ENCODE measurements around the gene MGAT4A.

The MGAT4A gene

DNA sequence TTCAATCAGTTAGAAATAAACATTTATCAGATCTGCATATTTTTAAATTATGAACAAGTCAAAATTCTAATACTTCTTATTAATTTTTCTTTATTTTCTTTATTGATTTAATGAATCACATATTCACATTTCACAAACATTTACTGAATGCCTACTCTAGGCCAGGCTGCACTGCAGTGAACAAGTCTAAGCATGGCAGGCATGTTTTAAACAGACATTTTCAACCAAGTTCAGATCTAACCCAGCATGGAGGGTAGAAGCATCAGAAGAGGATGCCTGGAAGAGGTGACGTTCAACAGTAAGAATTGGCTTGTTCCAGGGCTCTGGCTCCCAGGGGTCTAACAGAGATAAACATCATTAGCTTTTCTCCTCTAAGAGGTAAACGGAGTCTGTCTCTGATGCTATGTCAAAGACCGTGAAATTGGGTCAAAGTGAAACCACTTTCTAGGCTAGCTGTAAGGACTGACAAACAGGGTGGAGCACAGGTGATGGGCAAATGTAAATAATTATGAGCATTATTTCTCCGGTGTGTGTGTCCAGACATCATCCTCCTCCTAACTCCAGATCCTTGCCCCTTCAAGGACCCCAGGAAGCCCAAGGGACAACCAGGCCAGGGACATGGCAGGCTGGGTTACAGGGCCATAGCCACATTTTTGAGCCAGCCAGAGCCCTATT lies 72.0 kb downstream of the MGAT4A start:
- no peak for DNase-seq (ENCODE audit: low spot score)

DNA sequence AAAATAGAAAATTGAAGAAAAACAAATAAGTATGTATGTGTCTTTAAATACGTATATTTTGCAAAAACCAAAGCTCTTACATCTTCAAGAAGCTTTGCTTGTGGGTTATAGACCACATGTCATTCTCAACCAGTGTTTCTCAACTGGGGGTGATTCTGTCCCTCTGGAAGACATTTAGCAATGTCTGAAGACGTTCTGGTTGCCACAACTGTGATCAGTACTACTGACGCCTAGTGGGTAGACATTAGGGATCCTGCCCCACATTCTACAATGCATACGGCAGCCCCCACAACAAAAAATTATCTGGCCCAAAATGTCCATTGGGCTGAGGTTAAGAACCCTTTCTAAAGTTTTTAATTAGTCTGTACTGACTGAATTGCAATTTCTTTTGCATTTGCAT lies 74.1 kb downstream of the MGAT4A start:
- DNase-seq (ENCODE audit: low spot score): no peak

DNA sequence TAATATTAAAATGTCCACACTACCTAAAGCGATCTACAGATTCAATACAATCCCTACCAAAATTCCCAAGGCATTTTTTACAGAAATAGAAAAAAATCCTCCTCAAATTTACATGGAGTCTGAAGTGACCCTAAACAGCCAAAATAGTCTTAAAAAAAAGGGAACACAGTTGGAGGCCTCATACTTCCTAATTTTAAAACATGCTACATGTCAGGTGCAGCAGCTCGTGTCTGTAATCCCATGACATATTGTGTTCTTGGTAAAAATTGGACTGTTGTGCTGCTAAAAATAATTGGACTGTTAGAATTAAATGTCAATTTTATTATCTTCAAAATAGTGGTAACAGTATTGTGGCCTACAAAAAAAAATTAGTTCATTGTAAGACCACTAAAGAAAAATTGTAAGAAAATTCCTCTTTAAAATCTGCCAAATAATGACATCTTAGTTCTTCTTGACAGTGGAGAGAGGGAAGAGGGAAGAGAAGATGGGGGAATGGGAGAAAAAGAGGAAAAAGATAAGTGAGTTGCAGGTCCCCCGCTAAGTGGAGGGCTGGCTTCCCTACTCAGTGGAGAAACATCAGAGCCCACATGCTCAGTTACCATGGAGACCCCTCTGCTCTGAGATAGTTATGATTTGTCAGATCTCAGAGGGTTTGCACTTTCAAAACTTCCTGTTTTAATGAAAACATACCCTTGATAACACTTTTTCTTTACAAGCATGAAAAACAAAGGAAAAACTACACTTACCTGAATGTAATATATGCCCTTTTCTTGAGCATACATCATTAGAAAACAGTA lies 76.0 kb downstream of the MGAT4A start:
- no peak for DNase-seq (ENCODE audit: low spot score)

DNA sequence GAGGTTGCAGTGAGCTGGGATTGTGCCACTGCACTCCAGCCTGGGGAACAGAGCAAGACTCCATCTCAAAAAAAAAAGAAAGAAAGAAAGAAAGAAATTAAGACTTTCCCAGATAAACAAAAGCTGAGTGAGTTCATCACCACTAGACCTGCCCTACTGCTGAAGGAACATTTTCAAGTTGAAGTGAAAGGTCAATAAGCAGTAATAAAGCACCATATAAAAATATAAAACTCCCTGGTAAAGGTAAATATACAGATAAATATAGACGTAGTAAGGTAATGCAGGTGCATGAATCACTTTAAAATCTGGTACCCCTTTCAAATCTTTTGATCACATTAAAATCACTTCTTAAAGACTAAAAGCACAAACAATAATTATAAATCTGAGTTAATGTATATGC lies 79.9 kb downstream of the MGAT4A start:
- no peak for DNase-seq (ENCODE audit: low spot score)

DNA sequence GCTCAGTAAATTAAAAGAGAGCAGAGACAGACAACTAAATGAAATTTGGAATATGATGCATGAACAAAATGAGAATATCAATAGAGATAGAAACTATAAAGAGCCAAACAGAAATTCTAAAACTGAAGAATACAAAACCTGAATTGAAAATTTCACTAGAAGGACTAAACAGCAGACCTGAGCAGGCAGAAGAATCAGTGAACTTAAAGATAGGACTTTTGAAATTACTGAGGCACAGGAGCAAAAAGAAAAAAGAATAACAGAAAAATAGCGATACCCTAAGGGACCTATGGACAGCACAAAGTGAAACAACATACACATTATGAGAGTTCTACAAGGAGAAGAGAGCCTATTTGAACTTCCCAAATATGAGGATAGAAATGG lies 80.9 kb downstream of the MGAT4A start:
- DNase-seq (ENCODE audit: low spot score): no peak

DNA sequence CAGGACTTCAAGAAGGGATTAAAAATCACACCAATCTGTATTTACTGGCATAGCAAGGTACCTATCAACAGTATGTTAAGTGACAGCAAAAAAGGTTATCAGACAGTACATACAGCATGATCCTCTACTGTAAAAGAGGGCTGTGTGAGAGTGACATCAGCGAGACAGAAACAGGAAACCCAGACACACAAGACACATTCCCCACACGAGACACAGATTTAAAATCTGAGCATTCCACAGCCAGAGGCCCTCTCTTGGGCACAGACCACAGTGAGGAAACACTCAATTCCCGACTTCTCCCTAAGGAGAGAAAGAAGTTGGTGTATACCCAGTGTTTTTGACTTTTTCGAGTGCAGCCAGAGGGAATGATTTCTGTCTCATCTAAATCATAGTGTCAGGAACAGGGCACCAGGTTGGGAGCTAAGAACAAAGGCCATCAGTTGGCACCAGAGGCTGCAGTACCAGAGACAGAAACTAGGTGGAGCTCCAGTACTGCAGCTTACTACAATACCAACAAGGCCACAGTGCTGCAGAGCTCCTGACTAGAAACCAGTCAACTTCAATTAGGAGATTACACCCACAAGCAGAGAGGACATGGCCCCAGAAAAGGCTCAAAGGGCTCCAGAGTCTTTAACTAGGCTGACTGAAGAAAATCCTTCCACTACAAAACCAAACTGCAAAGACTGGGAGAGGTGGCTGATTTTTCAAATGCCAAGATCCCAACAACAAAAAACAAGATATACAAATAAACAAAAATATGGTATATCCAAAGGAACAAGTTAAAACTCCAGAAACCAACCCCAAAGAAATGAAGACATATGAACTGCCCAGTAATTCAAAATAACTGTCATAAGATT lies 81.6 kb downstream of the MGAT4A start:
- peak; percentile 74 for DNase-seq (ENCODE audit: low spot score)

DNA sequence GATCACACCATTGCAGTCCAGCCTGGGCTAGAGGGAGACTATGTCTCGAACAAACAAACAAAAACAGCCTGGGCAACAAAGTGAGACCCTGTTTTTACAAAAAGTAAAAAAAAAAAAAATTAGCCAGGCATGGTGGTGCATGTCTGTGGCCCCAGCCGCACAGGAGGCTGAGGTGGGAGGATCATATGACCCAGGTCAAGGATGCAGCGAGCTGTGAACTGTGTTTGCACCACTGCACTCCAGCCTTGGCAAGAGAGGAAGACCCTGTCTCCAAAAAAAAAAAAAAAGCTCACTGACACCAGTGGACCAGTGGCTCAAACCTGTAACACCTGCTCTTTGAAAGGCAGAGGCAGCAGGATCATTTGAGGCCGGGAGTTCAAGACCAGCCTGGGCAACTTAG lies 82.5 kb downstream of the MGAT4A start:
- DNase-seq (ENCODE audit: low spot score): no peak

DNA sequence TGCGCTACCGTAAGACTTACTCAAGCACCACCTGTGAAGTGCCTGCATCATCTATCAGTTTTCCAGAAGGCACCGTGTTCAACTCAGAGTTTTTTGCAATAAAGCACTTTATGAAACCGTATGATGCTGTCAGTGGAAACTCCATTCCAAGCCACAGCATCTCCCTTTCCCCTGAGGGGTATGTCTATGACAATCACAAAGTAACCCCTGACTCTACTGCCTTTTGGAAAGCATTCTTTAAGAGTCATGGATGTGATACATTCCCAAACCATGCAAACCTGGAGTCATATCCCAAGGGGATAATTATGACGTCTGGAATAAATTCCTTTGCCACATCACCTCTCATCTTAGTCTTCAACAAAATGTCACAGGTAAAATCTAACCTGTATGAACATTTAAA lies 83.3 kb downstream of the MGAT4A start:
- DNase-seq (ENCODE audit: low spot score): no peak

DNA sequence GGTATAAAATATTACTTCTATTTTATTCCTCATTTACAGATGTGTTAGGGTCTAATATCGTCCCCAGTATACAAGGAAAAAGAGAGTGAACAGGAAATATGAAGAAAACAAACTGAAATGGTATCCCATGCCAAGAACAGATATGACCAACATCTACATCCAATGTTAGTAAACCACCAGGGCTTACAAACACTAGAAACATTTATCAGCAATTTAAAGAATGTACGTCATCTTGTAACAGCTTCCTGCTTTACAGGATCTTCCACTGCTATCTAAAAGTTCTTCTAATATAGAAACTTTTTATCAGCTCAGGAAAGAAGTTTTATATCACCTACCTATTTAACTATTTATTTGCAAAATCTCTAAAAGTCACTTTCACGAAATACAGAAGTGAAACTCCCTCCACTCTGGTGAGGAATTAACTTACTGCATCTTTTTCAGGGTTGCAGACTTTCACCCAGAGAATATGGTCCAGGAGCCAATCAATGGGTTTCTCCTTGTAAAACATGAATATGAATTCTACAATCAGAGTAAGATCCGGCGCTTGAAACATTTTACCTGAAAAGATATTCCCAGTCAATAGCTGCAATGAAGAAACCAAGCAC lies 87.3 kb downstream of the MGAT4A start:
- no peak for DNase-seq (ENCODE audit: low spot score)

DNA sequence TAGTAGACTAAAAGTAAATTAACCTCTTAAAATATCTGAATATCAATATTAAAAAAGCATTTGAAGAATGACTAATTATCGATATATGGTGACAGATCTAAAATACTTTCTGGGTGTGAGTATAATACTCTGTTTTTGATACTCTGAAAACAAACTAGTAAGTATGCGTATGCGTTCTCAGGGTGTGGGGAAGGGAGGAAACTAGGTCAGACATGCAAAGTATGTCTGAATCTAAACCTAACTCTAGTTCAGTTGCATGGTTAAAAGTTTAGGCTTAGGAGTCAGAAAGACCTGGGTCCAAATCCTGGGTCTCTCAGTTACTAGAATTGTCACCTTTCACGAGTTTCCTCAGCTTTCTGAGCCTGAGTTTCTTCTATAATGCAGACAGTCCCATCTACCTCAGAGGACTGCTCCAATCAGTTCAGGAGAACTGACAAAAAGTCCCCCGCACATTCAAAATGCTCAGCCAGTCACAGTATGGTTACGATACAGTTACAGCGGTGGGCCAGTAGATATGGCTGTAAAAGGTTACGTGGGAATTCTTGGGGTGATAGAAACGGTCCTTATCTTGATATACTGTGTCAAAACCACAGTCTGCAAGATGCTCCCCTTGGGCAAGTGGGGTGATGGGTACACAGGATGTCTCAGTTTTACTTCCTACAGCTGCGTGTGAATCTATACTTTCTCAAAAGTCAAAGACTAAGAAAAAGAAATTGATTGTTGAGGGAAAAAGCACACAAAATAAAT lies 93.4 kb downstream of the MGAT4A start:
- no peak for DNase-seq (ENCODE audit: low spot score)

DNA sequence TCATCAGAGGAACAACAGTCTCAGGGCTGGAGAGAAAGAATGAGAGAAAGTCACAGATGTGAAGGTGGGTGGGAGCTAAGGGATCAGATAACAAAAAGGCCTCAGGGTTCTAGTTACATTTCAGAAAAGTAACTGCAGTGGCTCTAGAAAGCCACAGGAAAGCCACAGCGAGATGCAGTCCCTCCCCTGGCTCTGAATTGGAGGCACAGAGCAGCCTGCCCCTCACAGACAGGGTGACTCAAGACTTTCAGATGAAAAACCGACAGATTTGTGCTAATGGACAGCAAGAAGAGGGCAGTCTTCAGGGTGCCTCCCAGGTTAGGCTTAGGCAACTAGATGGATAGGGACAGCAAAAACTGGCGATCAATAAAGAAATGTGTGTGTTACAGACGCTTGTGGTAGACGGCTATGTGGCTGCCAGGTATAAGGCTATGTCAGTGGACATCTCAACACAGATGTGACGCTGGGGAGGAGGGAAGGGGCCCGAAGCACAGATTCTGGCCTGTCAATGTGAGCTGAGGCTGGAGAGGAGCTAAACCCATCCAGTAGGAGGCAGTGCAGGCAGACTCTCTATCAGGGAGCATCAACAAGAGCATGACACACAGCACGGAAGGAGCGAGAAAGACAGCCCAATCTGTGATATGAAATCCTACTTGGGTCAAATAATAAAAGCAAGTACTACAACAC lies 96.4 kb downstream of the MGAT4A start:
- no peak for DNase-seq (ENCODE audit: low spot score)

DNA sequence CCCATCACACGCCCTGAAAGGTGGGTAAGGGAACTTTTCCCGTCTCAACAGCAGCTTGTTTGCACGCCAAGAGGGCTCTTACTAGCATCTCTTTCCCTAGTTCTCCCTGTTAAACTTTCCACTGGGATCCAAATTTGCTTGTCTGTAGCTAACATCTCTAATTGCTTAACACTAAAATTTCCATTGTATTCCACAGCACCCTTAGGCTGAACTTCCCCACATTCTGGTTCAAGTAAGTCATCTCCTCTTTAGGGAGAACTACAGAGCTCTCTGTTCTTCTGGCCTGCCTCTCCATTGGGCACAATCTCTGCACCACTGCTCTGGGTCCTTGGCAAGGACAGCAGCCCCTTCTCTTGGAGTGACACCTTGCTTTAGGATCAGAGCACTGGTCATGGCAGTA lies 98.6 kb downstream of the MGAT4A start:
- no peak for DNase-seq (ENCODE audit: low spot score)

DNA sequence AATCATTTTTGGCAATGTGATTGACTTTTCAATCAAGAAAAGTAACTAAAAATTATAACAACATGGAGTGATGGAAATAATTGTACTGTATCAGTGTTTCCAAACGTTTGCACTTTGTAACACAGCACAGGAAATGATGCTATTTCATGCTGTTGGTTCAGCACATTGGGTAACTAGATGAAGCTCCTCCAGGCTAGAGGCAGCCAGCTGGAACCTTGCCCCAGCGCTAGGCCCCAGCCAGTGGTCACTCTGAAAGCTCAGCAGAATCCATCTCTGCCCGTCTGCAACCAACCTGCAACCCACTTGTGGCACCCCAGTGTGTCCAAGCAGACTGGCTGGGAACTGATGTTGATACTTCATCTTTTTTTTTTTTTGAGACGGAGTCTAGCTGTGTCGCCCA lies 107.3 kb downstream of the MGAT4A start:
- DNase-seq (ENCODE audit: low spot score): peak; percentile 11

DNA sequence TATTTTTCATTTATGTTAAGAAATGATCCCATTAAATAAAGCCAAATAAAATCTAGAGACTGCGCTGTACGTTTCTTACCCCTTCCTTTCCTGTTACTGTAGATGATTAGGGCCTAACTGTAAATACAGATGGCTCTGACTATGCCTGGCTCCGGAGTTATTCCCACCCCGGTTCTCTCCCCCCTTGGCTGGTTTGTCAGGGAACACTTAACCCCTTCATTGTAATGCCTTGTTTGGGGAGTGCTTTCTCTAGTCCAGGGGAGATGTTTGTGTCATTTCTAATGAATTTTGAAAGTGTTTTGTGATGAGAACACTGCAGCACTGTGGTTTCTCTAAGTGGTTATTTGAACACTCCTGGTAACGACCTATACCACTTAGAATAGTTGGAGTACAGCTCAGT lies 113.8 kb downstream of the MGAT4A start:
- DNase-seq (ENCODE audit: low spot score): no peak

DNA sequence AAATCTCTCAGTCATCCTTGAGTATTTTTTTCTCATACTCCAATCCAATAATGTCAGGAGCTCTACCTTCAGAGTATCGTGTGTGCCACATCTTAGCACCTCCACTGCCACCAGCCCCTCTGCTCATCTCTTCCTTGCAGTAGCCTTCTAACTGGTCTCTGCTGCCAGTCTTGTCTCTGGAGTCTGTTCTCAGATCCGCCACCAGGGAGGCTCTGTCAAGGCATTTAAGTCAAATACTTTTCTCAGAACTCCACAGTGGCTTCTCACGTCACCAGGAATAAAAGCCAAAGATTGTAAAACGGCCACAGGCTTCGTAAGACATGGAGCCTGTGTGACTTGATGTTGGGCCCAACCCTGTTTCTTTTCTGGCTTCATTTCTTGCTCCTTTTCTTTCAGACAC lies 115.5 kb downstream of the MGAT4A start:
- DNase-seq (ENCODE audit: low spot score): no peak

DNA sequence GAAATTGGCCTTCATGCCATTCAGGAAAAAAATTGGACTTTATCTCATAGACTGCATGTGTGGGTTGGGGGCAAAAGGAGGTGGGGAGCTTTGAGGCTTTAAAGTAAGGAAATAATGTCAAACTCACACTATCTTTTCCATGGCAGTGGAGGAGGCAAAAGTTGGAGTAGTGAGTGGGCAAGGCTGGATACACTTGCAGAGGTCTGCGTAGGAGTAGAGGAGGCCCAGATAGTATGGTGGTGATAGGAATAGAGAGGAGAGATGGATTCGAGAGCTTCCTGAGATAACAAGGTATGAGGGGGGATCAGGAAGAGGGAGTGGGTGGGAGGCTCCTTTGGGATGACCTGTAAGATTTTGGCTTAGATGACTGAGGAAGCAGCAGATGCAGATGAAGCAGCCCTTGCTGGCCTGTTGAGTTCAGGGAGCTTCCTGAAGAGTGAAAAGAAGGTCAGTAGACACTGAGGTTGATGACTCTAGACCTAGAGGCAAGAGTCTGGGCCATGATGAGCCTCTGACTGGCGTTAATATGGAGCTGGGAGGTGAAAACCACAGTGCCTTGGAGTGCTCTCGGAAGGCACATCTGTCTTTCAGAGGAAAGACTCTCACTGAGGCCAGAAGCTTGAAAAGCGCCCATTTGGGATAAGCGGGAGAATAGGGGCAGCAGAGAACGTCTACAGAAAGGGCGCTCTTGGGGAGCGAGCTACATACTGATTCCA lies 116.8 kb downstream of the MGAT4A start:
- DNase-seq (ENCODE audit: low spot score): no peak

DNA sequence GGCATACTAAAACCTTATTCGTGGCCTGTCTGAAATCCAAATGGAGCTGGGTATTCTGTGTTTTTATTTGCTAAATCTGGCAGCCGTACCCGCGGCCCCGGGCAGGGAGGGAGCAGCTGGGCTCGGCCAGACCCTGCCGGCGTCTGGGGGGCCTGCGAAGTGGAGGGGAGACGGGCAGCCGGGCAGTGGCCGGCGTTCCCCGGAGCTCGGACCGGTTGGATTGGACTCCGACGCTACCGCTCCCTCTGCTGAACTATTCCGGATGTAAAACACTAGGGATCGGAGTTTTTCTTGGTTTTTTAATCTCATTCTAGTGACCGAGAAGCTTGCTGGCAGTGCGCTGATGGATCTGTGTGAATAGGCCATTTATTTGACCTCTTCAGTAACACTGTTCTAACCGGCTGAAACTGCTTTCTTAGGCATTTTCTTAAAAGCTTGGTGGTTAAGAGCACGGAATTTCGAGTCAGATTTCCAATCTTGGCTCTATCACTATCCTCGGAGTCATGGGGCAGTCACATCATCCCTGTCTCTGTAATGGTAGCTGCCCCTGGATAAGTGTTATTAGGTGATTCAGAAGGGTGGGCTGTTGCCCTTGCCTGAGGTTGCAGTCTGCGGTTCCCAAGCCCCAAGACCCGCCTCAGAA lies 121.8 kb downstream of the MGAT4A start:
- DNase-seq (ENCODE audit: low spot score): peak; percentile 72

DNA sequence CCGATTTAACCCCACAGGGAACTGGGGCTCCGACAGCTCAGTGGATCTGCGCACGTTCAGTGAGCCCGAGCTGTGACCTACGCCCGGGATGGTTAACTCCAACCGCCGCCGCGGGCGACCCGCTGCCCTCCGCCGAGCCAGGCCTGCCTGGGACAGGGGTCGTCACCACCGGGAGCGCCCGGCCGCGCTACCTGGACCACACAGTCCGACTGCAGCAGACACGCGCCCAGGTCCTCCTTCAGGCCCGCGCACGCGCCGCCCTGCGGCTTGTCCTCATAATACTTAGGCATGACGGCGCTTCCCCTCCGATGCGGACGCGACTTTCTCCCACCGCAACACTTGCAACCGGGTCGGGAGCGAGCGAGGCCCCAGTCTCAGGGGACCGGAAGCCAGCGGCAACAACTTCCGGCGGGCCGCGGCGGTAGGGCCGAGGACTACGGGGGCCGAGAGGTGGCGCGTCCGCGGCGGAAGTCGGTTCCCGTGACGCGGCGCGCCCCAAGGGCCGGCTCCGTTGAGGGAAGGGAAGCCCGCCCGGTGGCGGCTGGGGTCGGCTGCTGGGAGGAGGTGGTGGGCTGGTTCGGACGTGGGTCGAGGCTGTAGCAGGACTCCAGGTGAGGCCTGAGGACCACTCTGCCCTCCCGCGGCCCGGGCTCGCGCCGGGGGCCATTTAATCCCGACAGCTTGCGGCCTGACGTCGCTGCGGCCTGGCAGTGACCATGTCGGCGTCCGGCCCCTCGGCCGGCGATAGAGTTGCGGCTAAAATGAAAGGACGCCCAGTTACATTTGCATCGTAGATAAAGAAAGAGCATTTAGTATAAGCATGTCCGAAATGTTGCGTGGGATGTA lies 122.6 kb downstream of the MGAT4A start, which contains the start of the genes COA5 and UNC50:
Gene COA5, minus strand, starts transcription at position 397 of the 846 bp plus-strand sequence. Its CDS starts 107 bp downstream, at position 290.
Gene UNC50, plus strand, starts transcription at position 474 of the 846 bp plus-strand sequence. CDS start 1,171 bp downstream, outside the sequence.
- peak; percentile 98 for DNase-seq (ENCODE audit: low spot score)

DNA sequence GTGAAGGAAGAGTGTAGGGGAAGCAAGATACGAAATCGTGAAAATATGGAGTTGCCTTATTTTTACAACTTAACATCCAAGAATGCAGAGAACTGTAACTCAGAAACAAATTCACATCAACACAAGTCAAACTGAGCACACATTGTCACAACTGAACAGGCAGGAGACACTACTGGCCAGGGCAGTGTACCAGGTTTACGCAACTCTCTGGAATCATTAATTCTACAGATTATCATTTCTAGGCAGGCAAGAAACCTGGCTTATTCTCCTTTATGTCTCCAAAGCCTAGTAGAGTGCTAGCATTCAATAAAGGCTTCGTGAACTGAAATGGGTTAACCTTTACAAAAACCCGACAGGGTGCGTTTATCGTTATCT lies 123.2 kb downstream of the MGAT4A start:
- no peak for DNase-seq (ENCODE audit: low spot score)
